ENCODE data around the gene CEP41.

- TF ChIP-seq CTCF (IDR thresholded peaks at IDR 0.05) (no peak), POLR2A (IDR thresholded peaks at IDR 0.05) (no peak)
These were observed 78.5 kb downstream of the CEP41 start for GRCh38 chr7:130362251-130362816.

Data from uterus (tissue), 2 donors.